ENCODE measurements around the gene PGM5. TPM values are rescaled to one million over a fixed set of nuclear protein-coding genes. Genes with fewer than 3 reads are reported as not detected.

Gene PGM5
- total RNA-seq, 1 experiment from 2014 or later = 0.15 TPM

DNA sequence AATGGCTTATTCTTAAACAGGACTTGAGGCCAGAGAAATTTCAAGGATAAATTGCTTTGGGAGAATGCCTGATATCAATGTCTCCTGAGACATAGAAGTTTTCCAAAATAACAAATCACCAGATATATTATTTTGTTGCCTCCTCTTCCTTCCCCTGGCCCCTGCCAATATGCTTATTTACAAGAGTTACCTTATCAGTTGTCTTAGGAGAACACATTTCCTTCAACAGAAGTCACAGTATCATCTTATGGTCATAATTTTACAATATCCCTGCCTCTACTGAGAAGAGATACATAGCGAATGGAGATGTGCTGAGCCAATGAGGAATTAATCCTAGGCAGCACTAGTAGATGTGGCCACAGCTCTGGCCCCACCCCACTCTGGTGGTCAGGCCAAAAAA lies 141.2 kb downstream of the PGM5 start (continued):
- TF ChIP-seq RAD21 (IDR thresholded peaks at IDR 0.05; ENCODE audit: low read depth) (no peak), SRF (IDR thresholded peaks at IDR 0.05; ENCODE audit: low read depth) (no peak), EZH2phosphoT487 (IDR thresholded peaks at IDR 0.05; ENCODE audit: borderline replicate concordance) (no peak), YY1 (IDR thresholded peaks at IDR 0.05; ENCODE audit: extremely low read depth, insufficient replicate concordance, low read depth, low read length) (no peak), POLR2AphosphoS5 (IDR thresholded peaks at IDR 0.05; ENCODE audit: low read depth, low read length) (no peak), ZNF274 (IDR thresholded peaks at IDR 0.05; ENCODE audit: low read depth, low read length) (no peak), CEBPB (IDR thresholded peaks at IDR 0.05; ENCODE audit: low read depth) (no peak), FOSL1 (IDR thresholded peaks at IDR 0.05; ENCODE audit: low read depth) (no peak), CBX3 (IDR thresholded peaks at IDR 0.05; ENCODE audit: low read depth) (no peak), EZH2 (IDR thresholded peaks at IDR 0.05) (no peak)
- TF ChIP-seq, protein P1, sequence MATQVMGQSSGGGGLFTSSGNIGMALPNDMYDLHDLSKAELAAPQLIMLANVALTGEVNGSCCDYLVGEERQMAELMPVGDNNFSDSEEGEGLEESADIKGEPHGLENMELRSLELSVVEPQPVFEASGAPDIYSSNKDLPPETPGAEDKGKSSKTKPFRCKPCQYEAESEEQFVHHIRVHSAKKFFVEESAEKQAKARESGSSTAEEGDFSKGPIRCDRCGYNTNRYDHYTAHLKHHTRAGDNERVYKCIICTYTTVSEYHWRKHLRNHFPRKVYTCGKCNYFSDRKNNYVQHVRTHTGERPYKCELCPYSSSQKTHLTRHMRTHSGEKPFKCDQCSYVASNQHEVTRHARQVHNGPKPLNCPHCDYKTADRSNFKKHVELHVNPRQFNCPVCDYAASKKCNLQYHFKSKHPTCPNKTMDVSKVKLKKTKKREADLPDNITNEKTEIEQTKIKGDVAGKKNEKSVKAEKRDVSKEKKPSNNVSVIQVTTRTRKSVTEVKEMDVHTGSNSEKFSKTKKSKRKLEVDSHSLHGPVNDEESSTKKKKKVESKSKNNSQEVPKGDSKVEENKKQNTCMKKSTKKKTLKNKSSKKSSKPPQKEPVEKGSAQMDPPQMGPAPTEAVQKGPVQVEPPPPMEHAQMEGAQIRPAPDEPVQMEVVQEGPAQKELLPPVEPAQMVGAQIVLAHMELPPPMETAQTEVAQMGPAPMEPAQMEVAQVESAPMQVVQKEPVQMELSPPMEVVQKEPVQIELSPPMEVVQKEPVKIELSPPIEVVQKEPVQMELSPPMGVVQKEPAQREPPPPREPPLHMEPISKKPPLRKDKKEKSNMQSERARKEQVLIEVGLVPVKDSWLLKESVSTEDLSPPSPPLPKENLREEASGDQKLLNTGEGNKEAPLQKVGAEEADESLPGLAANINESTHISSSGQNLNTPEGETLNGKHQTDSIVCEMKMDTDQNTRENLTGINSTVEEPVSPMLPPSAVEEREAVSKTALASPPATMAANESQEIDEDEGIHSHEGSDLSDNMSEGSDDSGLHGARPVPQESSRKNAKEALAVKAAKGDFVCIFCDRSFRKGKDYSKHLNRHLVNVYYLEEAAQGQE (IDR thresholded peaks at IDR 0.05; ENCODE audit: low read depth) = no peak
- TF ChIP-seq, protein P2, sequence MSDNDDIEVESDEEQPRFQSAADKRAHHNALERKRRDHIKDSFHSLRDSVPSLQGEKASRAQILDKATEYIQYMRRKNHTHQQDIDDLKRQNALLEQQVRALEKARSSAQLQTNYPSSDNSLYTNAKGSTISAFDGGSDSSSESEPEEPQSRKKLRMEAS (IDR thresholded peaks at IDR 0.05) = no peak

DNA sequence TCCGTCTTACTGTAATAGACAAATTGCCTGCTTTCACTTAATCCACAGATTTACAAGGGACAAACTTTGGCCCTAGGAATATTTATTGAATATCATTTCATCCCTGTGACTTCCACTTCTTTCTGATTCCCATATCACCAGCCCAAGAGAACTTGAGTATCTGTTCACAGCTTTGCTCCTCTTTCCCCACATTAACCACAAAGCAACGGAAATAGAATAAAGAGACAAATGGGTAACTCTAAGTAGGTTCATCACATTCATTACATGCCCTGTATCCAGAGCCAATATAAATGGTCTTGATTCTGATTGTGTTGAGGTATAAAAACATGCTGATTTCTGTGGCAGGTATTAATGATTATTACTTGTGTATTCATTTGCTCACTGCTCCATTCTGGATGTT lies 142.4 kb downstream of the PGM5 start:
- no TSS peak for BruUV-seq (replicated peaks)
- Histone ChIP-seq H3K4me3 (replicated peaks in 1 of 2; ENCODE audit: low read depth in 1 of 2, low read length in 2 of 2) (no peak overlapping the region), H3K4me2 (ENCODE audit: low read length) (no peak overlapping the region), H3K27ac (ENCODE audit: low read depth, low read length) (no peak overlapping the region), H3K9ac (ENCODE audit: low read length) (no peak overlapping the region), H3K9me2 (ENCODE audit: insufficient read depth) (no peaks in the 10 kb centered on the region), H3K4me1 (ENCODE audit: control insufficient read depth in 1 of 2, insufficient read depth in 2 of 2, low read length in 2 of 2) (no peaks in the 10 kb centered on the region), H4K20me1 (ENCODE audit: insufficient read depth) (no peaks in the 10 kb centered on the region), H3K79me2 (ENCODE audit: insufficient read depth, low read length) (no peaks in the 10 kb centered on the region), H3K27me3 (ENCODE audit: insufficient read depth, low read length) (peaks cover 38% of the 10 kb centered on the region), H3K36me3 (ENCODE audit: control insufficient read depth in 1 of 2, insufficient read depth in 2 of 2, low read length in 2 of 2) (no peaks in the 10 kb centered on the region), H2AFZ (ENCODE audit: low read depth, low read length, poor library complexity, severe bottlenecking) (no peak overlapping the region), H3K9me3 (ENCODE audit: control insufficient read depth in 1 of 2, insufficient read depth in 1 of 2, low read depth in 1 of 2, low read length in 2 of 2) (no peaks in the 10 kb centered on the region)
- ChIA-PET CTCF (no interaction called here), POLR2A (no interaction called here), RAD21 (ENCODE audit: low non-redundant PET in 1 of 2, low total read pairs in 2 of 2, uncharacterized antibody in 2 of 2, unreplicated experiment in 2 of 2) (no interaction called here)
- ATAC-seq = no peak
- intact Hi-C loops (cut with micrococcal nuclease) = loop anchor here (10.0 kb wide), 1 partner anchor 74 kb away; no protein-coding TSS in a partner anchor
- TF ChIP-seq, protein P2 (IDR thresholded peaks at IDR 0.05) = no peak
- TF ChIP-seq YY1 (IDR thresholded peaks at IDR 0.05; ENCODE audit: extremely low read depth, insufficient replicate concordance, low read depth, low read length) = no peak
- no peak for TF ChIP-seq POLR2AphosphoS5 (IDR thresholded peaks at IDR 0.05; ENCODE audit: low read depth, low read length)
- no peak for TF ChIP-seq ZFX (IDR thresholded peaks at IDR 0.05)
- DNase-seq (ENCODE audit: low read depth, low spot score) = no peak
